ENCODE measurements around the gene TRAPPC3.
"Not testable (repeated sequence)": the region's sequence is repeated elsewhere in the genome, so short reads cannot be mapped to it uniquely, and the experiment has no call there.

TRAPPC3 gene

GRCh38 chr1:36166136-36166535, 16.9 kb upstream of the TRAPPC3 start:
- no peak for DNase-seq

- no peak for DNase-seq
These were observed 15.9 kb upstream of the TRAPPC3 start for GRCh38 chr1:36165145-36165544.

- DNase-seq, result no peak
These were observed 15.1 kb upstream of the TRAPPC3 start for GRCh38 chr1:36164361-36164760.

GRCh38 chr1:36163426-36163825, 14.1 kb upstream of the TRAPPC3 start:
- no peak for DNase-seq

- no peak for DNase-seq
These were observed 13.5 kb upstream of the TRAPPC3 start for GRCh38 chr1:36162680-36163239.

- DNase-seq, result peak; percentile 66
These were observed 12.6 kb upstream of the TRAPPC3 start for GRCh38 chr1:36161641-36162531.

- DNase-seq, result peak; percentile 46
These were observed 11.7 kb upstream of the TRAPPC3 start for GRCh38 chr1:36160949-36161485.

GRCh38 chr1:36160388-36160948, 11.2 kb upstream of the TRAPPC3 start:
- no peak for DNase-seq

GRCh38 chr1:36159614-36160387, 10.5 kb upstream of the TRAPPC3 start:
- DNase-seq, result no peak

GRCh38 chr1:36158827-36159252, 9.6 kb upstream of the TRAPPC3 start:
- not testable (repeated sequence) for DNase-seq

- no peak for DNase-seq
These were observed 8.9 kb upstream of the TRAPPC3 start for GRCh38 chr1:36157973-36158826.

- no peak for DNase-seq
These were observed 8.0 kb upstream of the TRAPPC3 start for GRCh38 chr1:36157115-36157903.

GRCh38 chr1:36156329-36157114, 7.2 kb upstream of the TRAPPC3 start:
- peak; percentile 85 for DNase-seq

- peak; percentile 93 for DNase-seq
These were observed 6.4 kb upstream of the TRAPPC3 start, which contains the start of gene MAP7D1 for GRCh38 chr1:36155408-36156328. Gene MAP7D1 (plus strand): TSS chr1:36156160. CDS start chr1:36156418, 258 bp downstream.

GRCh38 chr1:36154765-36155407, 5.6 kb upstream of the TRAPPC3 start:
- DNase-seq, result peak; percentile 28

GRCh38 chr1:36154335-36154734, 5.0 kb upstream of the TRAPPC3 start:
- no peak for DNase-seq

- no peak for DNase-seq
These were observed 4.2 kb upstream of the TRAPPC3 start for GRCh38 chr1:36153476-36153875.

- peak; percentile 47 for DNase-seq
These were observed 2.5 kb upstream of the TRAPPC3 start for GRCh38 chr1:36151845-36152203.

All from RPMI8226 (cell line).